Mucosa of rectum (tissue), 2 donors: Measurements from ENCODE around the gene PRKG1.

Experiments used
- H3K27ac ChIP-seq, 2 donors: one replicate each; pipeline ENCODE4 v1.7.0; 2013; ENCODE audit warnings: inconsistent platforms in 2 of 2, low read depth in 2 of 2, low read length in 2 of 2
- H3K27me3 ChIP-seq, 2 donors: one replicate each; pipeline ENCODE4 v1.7.0; 2013; ENCODE audit warnings: low read length in 2 of 2; ENCODE audit not compliant: control insufficient read depth in 2 of 2, insufficient read depth in 2 of 2
- H3K36me3 ChIP-seq, 2 donors: one replicate each; pipeline ENCODE4 v1.7.0; 2013; ENCODE audit warnings: low read length in 2 of 2; ENCODE audit not compliant: control insufficient read depth in 2 of 2, insufficient read depth in 2 of 2
- H3K4me1 ChIP-seq, 2 donors: one replicate each; pipeline ENCODE4 v1.7.0; 2013; ENCODE audit warnings: low read length in 2 of 2, mild to moderate bottlenecking in 1 of 2; ENCODE audit not compliant: control insufficient read depth in 2 of 2, insufficient read depth in 2 of 2
- H3K4me3 ChIP-seq, 2 donors: one replicate each; pipeline ENCODE4 v1.7.0; 2013; ENCODE audit warnings: low read length in 2 of 2
- H3K9ac ChIP-seq, 2 donors: one replicate each; pipeline ENCODE4 v1.7.0; 2013; ENCODE audit warnings: low read length in 2 of 2, low read depth in 1 of 2, mild to moderate bottlenecking in 1 of 2
- H3K9me3 ChIP-seq, 2 donors: one replicate each; pipeline ENCODE4 v1.7.0; 2013; ENCODE audit warnings: low read length in 2 of 2; ENCODE audit not compliant: control insufficient read depth in 2 of 2
- donor health status: healthy.
- donor health status: Normal muscosa, but diverticular disease.

Gene PRKG1

GRCh38 chr10:52300599-52301277 lies 1226.5 kb downstream of the PRKG1 start:
- Histone ChIP-seq H3K9ac (no peak overlapping the region), H3K27me3 (no peaks in the 10 kb centered on the region), H3K9me3 (no peaks in the 10 kb centered on the region), H3K27ac (no peak overlapping the region), H3K4me1 (no peaks in the 10 kb centered on the region), H3K4me3 (no peak overlapping the region), H3K36me3 (no peaks in the 10 kb centered on the region)

- H3K9ac ChIP-seq: peak overlapping the region in 1 of 2 donors; percentile 40
- peak overlapping the region; percentile 65 to 74 for H3K4me3 ChIP-seq
- H3K9me3 ChIP-seq: no peaks in the 10 kb centered on the region
- H3K27me3 ChIP-seq: peaks cover 17 to 21% of the 10 kb centered on the region in 2 donors
- H3K27ac ChIP-seq: no peak overlapping the region
- H3K36me3 ChIP-seq: no peaks in the 10 kb centered on the region
- peaks cover 4 to 8% of the 10 kb centered on the region in 2 donors for H3K4me1 ChIP-seq
Observed at GRCh38 chr10:52308251-52309031, 1234.2 kb downstream of the PRKG1 start.

GRCh38 chr10:52312942-52313255 lies 1238.6 kb downstream of the PRKG1 start:
- Histone ChIP-seq H3K27me3 (peaks cover 32 to 35% of the 10 kb centered on the region in 2 donors), H3K27ac (no peak overlapping the region), H3K9me3 (no peaks in the 10 kb centered on the region), H3K4me1 (peaks cover 16 to 18% of the 10 kb centered on the region in 2 donors), H3K9ac (peak overlapping the region in 1 of 2 donors; percentile 6), H3K4me3 (peak overlapping the region; percentile 65 to 72), H3K36me3 (no peaks in the 10 kb centered on the region)

GRCh38 chr10:52313256-52313932 lies 1239.1 kb downstream of the PRKG1 start:
- peaks cover 15 to 17% of the 10 kb centered on the region in 2 donors for H3K4me1 ChIP-seq
- H3K9me3 ChIP-seq: no peaks in the 10 kb centered on the region
- peak overlapping the region; percentile 6 to 40 for H3K9ac ChIP-seq
- H3K4me3 ChIP-seq: peak overlapping the region; percentile 65 to 72
- no peaks in the 10 kb centered on the region for H3K36me3 ChIP-seq
- H3K27ac ChIP-seq: no peak overlapping the region
- peaks cover 32 to 35% of the 10 kb centered on the region in 2 donors for H3K27me3 ChIP-seq

GRCh38 chr10:52313933-52314821 lies 1239.9 kb downstream of the PRKG1 start, which contains the start of gene DKK1:
DKK1 (plus strand) TSS chr10:52314281; CDS start chr10:52314435, 154 bp downstream.
- Histone ChIP-seq H3K9ac (peak within 1 kb of the TSS; percentile 6 to 41), H3K9me3 (no peaks in the 10 kb centered on the region), H3K27me3 (peaks cover 29 to 31% of the 10 kb centered on the region in 2 donors), H3K4me3 (peak within 1 kb of the TSS; percentile 65 to 72), H3K36me3 (no peaks in the 10 kb centered on the region), H3K27ac (no peak within 1 kb of the TSS), H3K4me1 (peaks cover 13 to 15% of the 10 kb centered on the region in 2 donors)

- peaks cover 25 to 31% of the 10 kb centered on the region in 2 donors for H3K27me3 ChIP-seq
- peak overlapping the region in 1 of 2 donors; percentile 41 for H3K9ac ChIP-seq
- H3K36me3 ChIP-seq: no peaks in the 10 kb centered on the region
Observed at GRCh38 chr10:52314822-52315552, 1240.7 kb downstream of the PRKG1 start.

GRCh38 chr10:52316001-52316400 lies 1241.7 kb downstream of the PRKG1 start:
- Histone ChIP-seq H3K27ac (no peak overlapping the region), H3K9me3 (no peaks in the 10 kb centered on the region), H3K9ac (no peak overlapping the region), H3K36me3 (no peaks in the 10 kb centered on the region), H3K4me1 (peaks cover 13 to 15% of the 10 kb centered on the region in 2 donors), H3K27me3 (peaks cover 24 to 30% of the 10 kb centered on the region in 2 donors), H3K4me3 (no peak overlapping the region)

More at GRCh38 chr10:52314822-52315552, 1240.7 kb downstream of the PRKG1 start:
- H3K4me1 ChIP-seq: peaks cover 13 to 15% of the 10 kb centered on the region in 2 donors
- peak overlapping the region; percentile 65 to 72 for H3K4me3 ChIP-seq
- no peak overlapping the region for H3K27ac ChIP-seq
- no peaks in the 10 kb centered on the region for H3K9me3 ChIP-seq

- Histone ChIP-seq H3K27me3 (peaks cover 21 to 25% of the 10 kb centered on the region in 2 donors), H3K9me3 (no peaks in the 10 kb centered on the region), H3K36me3 (no peaks in the 10 kb centered on the region), H3K27ac (no peak overlapping the region), H3K9ac (no peak overlapping the region), H3K4me3 (no peak overlapping the region), H3K4me1 (peaks cover 13 to 15% of the 10 kb centered on the region in 2 donors)
Observed at GRCh38 chr10:52316500-52316899, 1242.2 kb downstream of the PRKG1 start.

- H3K9me3 ChIP-seq: no peaks in the 10 kb centered on the region
- no peak overlapping the region for H3K27ac ChIP-seq
- H3K27me3 ChIP-seq: peaks cover 12 to 20% of the 10 kb centered on the region in 2 donors
- H3K36me3 ChIP-seq: no peaks in the 10 kb centered on the region
- no peak overlapping the region for H3K4me3 ChIP-seq
- H3K4me1 ChIP-seq: peaks cover 10 to 15% of the 10 kb centered on the region in 2 donors
- H3K9ac ChIP-seq: no peak overlapping the region
Observed at GRCh38 chr10:52318136-52318701, 1243.9 kb downstream of the PRKG1 start.
